Measurements from ENCODE around the gene PPP1R18. TPM values are rescaled to one million over a fixed set of nuclear protein-coding genes. Genes with fewer than 3 reads are reported as not detected.

PPP1R18 gene
- total and polyA plus RNA-seq, 11 donors, result 11.9 to 77.2 (median 19.4) TPM

DNA sequence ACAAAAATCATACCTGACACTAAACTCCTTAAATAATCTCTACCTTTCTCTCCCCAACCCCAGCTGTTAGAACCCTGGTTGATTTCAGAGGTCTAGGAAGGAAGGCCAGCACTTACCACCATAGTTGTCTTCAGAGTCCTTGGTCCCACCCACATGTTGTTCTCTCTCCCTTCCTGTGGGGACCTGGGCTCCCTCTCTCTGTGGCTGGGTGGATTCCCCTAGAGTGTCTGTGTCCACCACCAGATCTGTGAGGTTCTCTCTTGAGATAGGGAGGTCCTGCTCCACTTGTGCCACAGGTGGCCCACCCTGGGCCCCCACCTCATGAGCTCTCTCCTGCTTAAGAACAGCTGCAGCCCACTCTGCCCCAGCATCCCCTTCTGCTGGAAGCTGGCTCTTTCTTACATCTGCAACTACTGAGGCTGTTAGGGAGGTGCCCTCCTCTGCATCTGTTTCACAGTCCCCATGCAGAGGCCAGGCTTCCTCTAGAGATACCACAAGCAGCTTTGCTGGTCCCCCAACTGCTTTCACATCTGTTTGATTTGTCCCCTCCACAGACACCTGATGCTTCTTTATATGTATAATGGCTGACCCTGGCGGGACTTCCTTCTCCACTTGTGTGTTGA lies 25.4 kb upstream of the PPP1R18 start:
- Histone ChIP-seq H3K27me3 (no peaks in the 10 kb centered on the region), H3K9me3 (no peaks in the 10 kb centered on the region), H3K36me3 (peaks cover 0 to 85% (median 74%) of the 10 kb centered on the region in 9 donors), H3K4me3 (no peak overlapping the region), H3K4me1 (peaks cover 0 to 11% (median 6%) of the 10 kb centered on the region in 12 donors), H3K27ac (no peak overlapping the region)
- whole genome bisulfite sequencing, 4 donors, result 80 to 100% (median 88%) methylated on average over 1 of the region's 1 CpG
- no peak for ATAC-seq
- intact Hi-C loops (cut with DNase I), result no loop called here
- DNase-seq, result no peak
- TF ChIP-seq POLR2A (IDR thresholded peaks at IDR 0.05), result no peak
- TF ChIP-seq, protein P1, sequence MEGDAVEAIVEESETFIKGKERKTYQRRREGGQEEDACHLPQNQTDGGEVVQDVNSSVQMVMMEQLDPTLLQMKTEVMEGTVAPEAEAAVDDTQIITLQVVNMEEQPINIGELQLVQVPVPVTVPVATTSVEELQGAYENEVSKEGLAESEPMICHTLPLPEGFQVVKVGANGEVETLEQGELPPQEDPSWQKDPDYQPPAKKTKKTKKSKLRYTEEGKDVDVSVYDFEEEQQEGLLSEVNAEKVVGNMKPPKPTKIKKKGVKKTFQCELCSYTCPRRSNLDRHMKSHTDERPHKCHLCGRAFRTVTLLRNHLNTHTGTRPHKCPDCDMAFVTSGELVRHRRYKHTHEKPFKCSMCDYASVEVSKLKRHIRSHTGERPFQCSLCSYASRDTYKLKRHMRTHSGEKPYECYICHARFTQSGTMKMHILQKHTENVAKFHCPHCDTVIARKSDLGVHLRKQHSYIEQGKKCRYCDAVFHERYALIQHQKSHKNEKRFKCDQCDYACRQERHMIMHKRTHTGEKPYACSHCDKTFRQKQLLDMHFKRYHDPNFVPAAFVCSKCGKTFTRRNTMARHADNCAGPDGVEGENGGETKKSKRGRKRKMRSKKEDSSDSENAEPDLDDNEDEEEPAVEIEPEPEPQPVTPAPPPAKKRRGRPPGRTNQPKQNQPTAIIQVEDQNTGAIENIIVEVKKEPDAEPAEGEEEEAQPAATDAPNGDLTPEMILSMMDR (IDR thresholded peaks at IDR 0.05), result no peak

DNA sequence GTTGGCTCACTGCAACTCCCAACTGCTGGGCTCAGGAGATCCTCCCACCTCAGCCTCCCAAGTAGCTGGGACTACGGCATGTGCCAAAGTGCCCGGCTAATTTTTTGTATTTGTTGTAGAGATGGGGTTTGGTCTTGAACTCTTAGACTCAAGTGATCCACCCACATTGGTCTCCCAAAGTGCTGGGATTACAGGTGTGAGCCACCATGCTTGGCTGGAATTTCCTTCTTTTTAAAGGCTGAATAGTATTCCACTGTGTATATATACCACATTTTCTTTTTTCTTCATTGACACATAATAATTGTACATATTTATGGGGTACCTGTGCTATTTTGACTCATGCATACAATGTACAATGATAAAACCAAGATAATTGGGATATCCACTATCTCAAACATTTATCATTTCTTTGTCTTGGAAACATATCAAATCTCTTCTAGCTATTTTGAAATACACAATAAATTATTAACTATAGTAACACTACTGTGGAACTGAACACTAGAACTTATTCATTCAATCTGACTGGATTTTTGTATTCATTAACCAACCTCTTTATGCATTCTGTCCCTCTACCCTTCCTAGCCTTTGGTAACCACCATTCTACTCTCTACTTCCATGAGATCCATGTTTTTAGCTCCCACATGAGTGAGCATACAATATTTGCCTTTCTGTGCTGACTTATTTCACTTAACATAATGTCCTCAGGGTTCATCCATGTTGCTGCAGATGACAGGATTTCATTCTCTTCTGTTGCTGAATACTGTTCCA lies 22.8 kb upstream of the PPP1R18 start:
- H3K36me3 ChIP-seq, result peaks cover 0 to 98% (median 74%) of the 10 kb centered on the region in 9 donors
- H3K27ac ChIP-seq, result no peak overlapping the region
- H3K9me3 ChIP-seq, result no peaks in the 10 kb centered on the region
- 89 to 100% (median 96%) methylated on average over 2 of the region's 2 CpGs for WGBS, 4 donors
- intact Hi-C loops (cut with DNase I), result no loop called here
- DNase-seq, result no peak
- no peak overlapping the region for H3K4me3 ChIP-seq
- ATAC-seq, result no peak
- H3K27me3 ChIP-seq, result no peaks in the 10 kb centered on the region
- no peak for TF ChIP-seq POLR2A (IDR thresholded peaks at IDR 0.05)
- TF ChIP-seq, protein P1 (IDR thresholded peaks at IDR 0.05), result no peak
- peaks cover 0 to 5% (median 0%) of the 10 kb centered on the region in 12 donors for H3K4me1 ChIP-seq

DNA sequence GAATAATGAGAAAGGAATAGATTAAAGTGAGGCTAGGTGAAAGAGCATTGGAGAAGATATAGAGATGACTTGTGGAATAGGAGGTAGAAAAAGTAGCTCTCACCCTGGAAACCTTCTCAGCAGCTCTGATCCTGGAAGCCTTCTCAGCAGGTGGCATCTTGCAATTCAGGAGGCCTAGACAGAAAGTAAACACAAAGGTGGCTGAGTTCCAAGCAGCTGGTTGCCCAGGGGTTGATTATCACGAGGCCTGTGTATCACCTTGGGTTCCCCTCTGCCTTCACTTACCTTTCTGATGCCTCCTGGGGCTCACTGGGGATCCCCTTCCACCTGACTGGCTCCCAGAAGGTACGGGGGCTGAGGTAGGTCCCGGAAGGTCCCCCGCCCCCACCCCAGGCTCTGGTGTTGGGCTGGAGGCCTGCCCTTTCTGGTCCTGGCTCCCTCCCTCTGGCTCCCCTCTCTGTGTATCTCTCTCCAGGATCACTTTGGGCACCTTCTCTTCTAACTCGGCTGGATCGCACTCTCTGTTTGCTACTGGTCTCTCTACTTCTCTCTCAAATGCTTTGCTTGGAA lies 20.9 kb upstream of the PPP1R18 start:
- peak in 1 of 4 donors; percentile 9 for ATAC-seq
- Histone ChIP-seq H3K4me1 (peaks cover 0 to 5% (median 0%) of the 10 kb centered on the region in 12 donors), H3K4me3 (no peak overlapping the region), H3K9me3 (no peaks in the 10 kb centered on the region), H3K36me3 (peaks cover 0 to 94% (median 61%) of the 10 kb centered on the region in 9 donors), H3K27me3 (no peaks in the 10 kb centered on the region), H3K27ac (no peak overlapping the region)
- 83 to 87% (median 85%) methylated on average over 6 of the region's 6 CpGs for WGBS, 4 donors
- intact Hi-C loops (cut with DNase I), result no loop called here
- no peak for DNase-seq
- TF ChIP-seq, protein P1 (IDR thresholded peaks at IDR 0.05), result no peak
- TF ChIP-seq POLR2A (IDR thresholded peaks at IDR 0.05), result no peak

DNA sequence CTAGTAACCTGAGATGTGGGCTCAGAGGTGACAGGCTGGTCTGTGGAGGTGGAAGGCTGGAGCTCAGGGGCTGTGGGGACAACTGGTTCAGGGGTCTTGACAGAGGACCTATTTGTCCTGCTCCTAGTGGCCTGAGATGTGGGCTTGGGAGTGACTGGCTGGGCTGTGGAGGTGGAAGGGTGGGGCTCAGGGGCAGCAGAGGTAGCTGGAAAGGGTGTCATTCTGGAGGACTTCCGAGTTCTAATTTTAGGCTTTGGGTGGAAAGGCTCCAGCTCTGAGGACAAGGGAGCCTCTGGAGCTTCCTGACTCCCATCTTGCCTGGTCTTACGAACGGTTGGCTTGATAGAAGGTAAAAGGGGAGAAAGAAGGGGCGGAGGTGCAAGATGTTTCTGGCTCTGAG lies 19.2 kb upstream of the PPP1R18 start:
- peak overlapping the region in 4 of 12 donors; percentile 9 to 38 (median 35) for H3K27ac ChIP-seq
- ATAC-seq, result peak; percentile 37 to 84 (median 72)

More for the DNA sequence above, 19.2 kb upstream of the PPP1R18 start:
- no peak overlapping the region for H3K4me3 ChIP-seq
- H3K4me1 ChIP-seq, result peaks cover 0 to 5% (median under 1%) of the 10 kb centered on the region in 12 donors
- no peaks in the 10 kb centered on the region for H3K27me3 ChIP-seq
- peaks cover 0 to 91% (median 47%) of the 10 kb centered on the region in 9 donors for H3K36me3 ChIP-seq
- H3K9me3 ChIP-seq, result no peaks in the 10 kb centered on the region
- DNase-seq, result no peak
- TF ChIP-seq, protein P1 (IDR thresholded peaks at IDR 0.05), result no peak
- TF ChIP-seq POLR2A (IDR thresholded peaks at IDR 0.05), result no peak
- intact Hi-C loops (cut with DNase I), result no loop called here
- 56 to 74% (median 63%) methylated on average over 4 of the region's 4 CpGs for WGBS, 4 donors
